Forelimb muscle (tissue), 1 donor: ENCODE results near the gene CAPN5. TPM values are rescaled to one million over a fixed set of nuclear protein-coding genes. Genes with fewer than 3 reads are reported as not detected.

ENCODE experiments used
- DNase-seq: peaks from one replicate; pipeline ENCODE4 v3.0.0-alpha.2; 2013; ENCODE audit warnings: low read depth
- polyA plus RNA-seq: library from polyadenylated mRNA; unstranded; fragments of 120-200 nt; gene quantifications from one replicate; pipeline ENCODE4 v1.2.1, GENCODE V29; 2013; ENCODE audit not compliant: insufficient read length

CAPN5 gene
- polyA plus RNA-seq, 1 donor, result 10.5 TPM

- no peak for DNase-seq
Observed at GRCh38 chr11:77148963-77149715, 82.4 kb downstream of the CAPN5 start.

GRCh38 chr11:77149716-77150392 lies 83.1 kb downstream of the CAPN5 start:
- no peak for DNase-seq

- DNase-seq, result no peak
Observed at GRCh38 chr11:77150836-77151235, 84.1 kb downstream of the CAPN5 start.

GRCh38 chr11:77151804-77152509 lies 85.2 kb downstream of the CAPN5 start:
- no peak for DNase-seq

- DNase-seq, result no peak
Observed at GRCh38 chr11:77152846-77153245, 86.1 kb downstream of the CAPN5 start.

GRCh38 chr11:77153276-77154185 lies 86.8 kb downstream of the CAPN5 start:
- no peak for DNase-seq

GRCh38 chr11:77154381-77155081 lies 87.8 kb downstream of the CAPN5 start:
- no peak for DNase-seq

GRCh38 chr11:77155082-77155475 lies 88.3 kb downstream of the CAPN5 start:
- no peak for DNase-seq

GRCh38 chr11:77155556-77156130 lies 88.9 kb downstream of the CAPN5 start:
- DNase-seq, result no peak

- no peak for DNase-seq
Observed at GRCh38 chr11:77156396-77157195, 89.8 kb downstream of the CAPN5 start.

- DNase-seq, result no peak
Observed at GRCh38 chr11:77158041-77158695, 91.4 kb downstream of the CAPN5 start.

GRCh38 chr11:77159219-77159936 lies 92.6 kb downstream of the CAPN5 start:
- no peak for DNase-seq

- no peak for DNase-seq
Observed at GRCh38 chr11:77159937-77160495, 93.2 kb downstream of the CAPN5 start.

- no peak for DNase-seq
Observed at GRCh38 chr11:77163271-77163670, 96.5 kb downstream of the CAPN5 start.

- DNase-seq, result no peak
Observed at GRCh38 chr11:77165066-77165465, 98.3 kb downstream of the CAPN5 start.

GRCh38 chr11:77166021-77166420 lies 99.2 kb downstream of the CAPN5 start:
- DNase-seq, result no peak

- DNase-seq, result no peak
Observed at GRCh38 chr11:77167111-77167626, 100.4 kb downstream of the CAPN5 start.

GRCh38 chr11:77167791-77168190 lies 101.0 kb downstream of the CAPN5 start:
- no peak for DNase-seq
